ENCODE results near the gene HLF. TPM values are rescaled to one million over a fixed set of nuclear protein-coding genes. Genes with fewer than 3 reads are reported as not detected.

HLF gene
- total and polyA plus RNA-seq, 2 donors (not counting 3 experiments of a cell fraction or from before 2014, with no cell fraction given) = not detected

- no peaks in the 10 kb centered on the region for H3K79me2 ChIP-seq (ENCODE audit: control insufficient read depth, insufficient read depth, low read length)
- POLR2A ChIA-PET = no interaction called here
- no peak overlapping the region for H3K4me2 ChIP-seq (ENCODE audit: insufficient read depth, low read length)
- no TSS peak for BruUV-seq (replicated peaks)
- H3K27ac ChIP-seq (ENCODE audit: insufficient read depth, low read depth, low read length) = no peak overlapping the region
- no peaks in the 10 kb centered on the region for H4K20me1 ChIP-seq (replicated peaks; ENCODE audit: control insufficient read depth, extremely low read depth, insufficient read depth, low read length)
- H3K27me3 ChIP-seq (ENCODE audit: control insufficient read depth in 2 of 2, insufficient read depth in 2 of 2, low read length in 2 of 2) = peaks cover 1 to 2% of the 10 kb centered on the region in 2 experiments
- H2AFZ ChIP-seq (ENCODE audit: low read depth, low read length) = no peak overlapping the region
- no peaks in the 10 kb centered on the region for H3K9me3 ChIP-seq (replicated peaks; ENCODE audit: control insufficient read depth, insufficient read depth, low read length)
- no peak for FAIRE-seq
- no peak for TF ChIP-seq POLR2AphosphoS5 (IDR thresholded peaks at IDR 0.05; ENCODE audit: insufficient read depth, low read depth, low read length)
- no peaks in the 10 kb centered on the region for H3K9me1 ChIP-seq (replicated peaks; ENCODE audit: control insufficient read depth, extremely low read depth, insufficient read depth, low read length)
- H3K36me3 ChIP-seq (ENCODE audit: control insufficient read depth in 2 of 2, extremely low read depth in 1 of 2, insufficient read depth in 2 of 2, low read length in 2 of 2) = no peaks in the 10 kb centered on the region
- dilution Hi-C loops (cut with MboI; ENCODE audit: extremely low pct_ligation_motif_present, low sequenced_read_pairs) = no loop called here
- H3K4me3 ChIP-seq (replicated peaks in 1 of 3; ENCODE audit: insufficient read depth in 1 of 3, low read depth in 1 of 3, low read length in 3 of 3) = no peak overlapping the region
- DNase-seq (ENCODE audit: low read depth, low spot score) = no peak
- intact Hi-C loops (cut with micrococcal nuclease) = no loop called here
- H3K9ac ChIP-seq (replicated peaks; ENCODE audit: extremely low read depth, insufficient read depth, low read length) = no peak overlapping the region
- CTCF ChIA-PET = interaction anchor here (1.5 kb wide), 1 partner anchor 17 kb away, joined by 4 read pairs; no protein-coding TSS in a partner anchor
- H3K4me1 ChIP-seq (ENCODE audit: control insufficient read depth, extremely low read depth, insufficient read depth, low read length) = no peaks in the 10 kb centered on the region
Measured at GRCh38 chr17:55225237-55225636, 39.5 kb upstream of the HLF start.

GRCh38 chr17:55228683-55229192, 36.0 kb upstream of the HLF start:
- POLR2A ChIA-PET = no interaction called here
- no peaks in the 10 kb centered on the region for H4K20me1 ChIP-seq (replicated peaks; ENCODE audit: control insufficient read depth, extremely low read depth, insufficient read depth, low read length)
- BruUV-seq (replicated peaks) = no TSS peak
- CTCF ChIA-PET = no interaction called here
- dilution Hi-C loops (cut with MboI; ENCODE audit: extremely low pct_ligation_motif_present, low sequenced_read_pairs) (no loop called here), intact Hi-C loops (cut with micrococcal nuclease) (no loop called here)
- no peak overlapping the region for H3K9ac ChIP-seq (replicated peaks; ENCODE audit: extremely low read depth, insufficient read depth, low read length)
- DNase-seq (ENCODE audit: low read depth, low spot score) (no peak), FAIRE-seq (no peak)
- H3K36me3 ChIP-seq (ENCODE audit: control insufficient read depth in 2 of 2, extremely low read depth in 1 of 2, insufficient read depth in 2 of 2, low read length in 2 of 2) = no peaks in the 10 kb centered on the region
- H2AFZ ChIP-seq (ENCODE audit: low read depth, low read length) = no peak overlapping the region
- H3K27me3 ChIP-seq (ENCODE audit: control insufficient read depth in 2 of 2, insufficient read depth in 2 of 2, low read length in 2 of 2) = no peaks in the 10 kb centered on the region
- TF ChIP-seq POLR2A (IDR thresholded peaks at IDR 0.05; ENCODE audit: low read depth, low read length) (no peak), GATA2 (IDR thresholded peaks at IDR 0.05; ENCODE audit: insufficient read depth, insufficient read length, low read depth, low read length) (no peak), FOS (IDR thresholded peaks at IDR 0.05; ENCODE audit: borderline replicate concordance, insufficient read depth, low read length) (no peak), POLR2AphosphoS5 (IDR thresholded peaks at IDR 0.05; ENCODE audit: insufficient read depth, low read depth, low read length) (no peak), MAX (IDR thresholded peaks at IDR 0.05; ENCODE audit: insufficient read depth, insufficient read length) (no peak), EZH2 (IDR thresholded peaks at IDR 0.05; ENCODE audit: borderline replicate concordance, low read depth, low read length, severe bottlenecking) (no peak), MYC (IDR thresholded peaks at IDR 0.05; ENCODE audit: low read depth, low read length) (no peak), CTCF (IDR thresholded peaks at IDR 0.05; ENCODE audit: extremely low read depth in 1 of 2, insufficient read depth in 1 of 2, low read depth in 1 of 2, low read length in 2 of 2) (no peak), JUN (IDR thresholded peaks at IDR 0.05; ENCODE audit: borderline replicate concordance, insufficient read depth, insufficient read length, low read depth) (no peak)
- no peaks in the 10 kb centered on the region for H3K4me1 ChIP-seq (ENCODE audit: control insufficient read depth, extremely low read depth, insufficient read depth, low read length)
- H3K9me3 ChIP-seq (replicated peaks; ENCODE audit: control insufficient read depth, insufficient read depth, low read length) = no peaks in the 10 kb centered on the region
- H3K27ac ChIP-seq (ENCODE audit: insufficient read depth, low read depth, low read length) = no peak overlapping the region
- no peak overlapping the region for H3K4me2 ChIP-seq (ENCODE audit: insufficient read depth, low read length)
- H3K4me3 ChIP-seq (replicated peaks in 1 of 3; ENCODE audit: insufficient read depth in 1 of 3, low read depth in 1 of 3, low read length in 3 of 3) = no peak overlapping the region
- no peaks in the 10 kb centered on the region for H3K9me1 ChIP-seq (replicated peaks; ENCODE audit: control insufficient read depth, extremely low read depth, insufficient read depth, low read length)
- no peaks in the 10 kb centered on the region for H3K79me2 ChIP-seq (ENCODE audit: control insufficient read depth, insufficient read depth, low read length)

Data from endothelial cell of umbilical vein (primary cell).